ENCODE data around the gene LYST. TPM values are rescaled to one million over a fixed set of nuclear protein-coding genes. Genes with fewer than 3 reads are reported as not detected.

LYST gene
- total RNA-seq, 1 donor from 2014 or later, result 24.5 TPM

Small RNA genes lying within 50 kb of the gene (small RNA-seq; reads per million reads assigned to genes)
- gene MIR1537 (0.09 reads per million), gene RNU6-968P (not detected)

Other genes with a start within 250 kb of the LYST start
- gene GNG4, start 217.1 kb downstream of the LYST start, total RNA-seq, result 1.0 TPM
- gene NID1, start 198.2 kb upstream of the LYST start, total RNA-seq, result 107 TPM

All from skeletal muscle tissue (tissue), 2 donors.